ENCODE results near the gene VIPR1.

GRCh38 chr3:42552830-42553229, 50.4 kb downstream of the VIPR1 start:
- TF ChIP-seq CTCF (IDR thresholded peaks at IDR 0.05; ENCODE audit: low read depth, low read length, missing input control) (no peak), RAD21 (IDR thresholded peaks at IDR 0.05) (no peak), GABPA (IDR thresholded peaks at IDR 0.05 in 1 of 2, conservative IDR thresholded peaks at IDR 0.05 in 1 of 2) (no peak), TAF1 (conservative IDR thresholded peaks at IDR 0.05) (no peak), RXRA (IDR thresholded peaks at IDR 0.05) (no peak)
